Measurements from ENCODE around the gene MIF4GD. TPM values are rescaled to one million over a fixed set of nuclear protein-coding genes. Genes with fewer than 3 reads are reported as not detected.

MIF4GD gene
- total and polyA plus RNA-seq, 2 of the 4 experiments (the other 2 are of a cell fraction), result 4.1 to 6.9 TPM

DNA sequence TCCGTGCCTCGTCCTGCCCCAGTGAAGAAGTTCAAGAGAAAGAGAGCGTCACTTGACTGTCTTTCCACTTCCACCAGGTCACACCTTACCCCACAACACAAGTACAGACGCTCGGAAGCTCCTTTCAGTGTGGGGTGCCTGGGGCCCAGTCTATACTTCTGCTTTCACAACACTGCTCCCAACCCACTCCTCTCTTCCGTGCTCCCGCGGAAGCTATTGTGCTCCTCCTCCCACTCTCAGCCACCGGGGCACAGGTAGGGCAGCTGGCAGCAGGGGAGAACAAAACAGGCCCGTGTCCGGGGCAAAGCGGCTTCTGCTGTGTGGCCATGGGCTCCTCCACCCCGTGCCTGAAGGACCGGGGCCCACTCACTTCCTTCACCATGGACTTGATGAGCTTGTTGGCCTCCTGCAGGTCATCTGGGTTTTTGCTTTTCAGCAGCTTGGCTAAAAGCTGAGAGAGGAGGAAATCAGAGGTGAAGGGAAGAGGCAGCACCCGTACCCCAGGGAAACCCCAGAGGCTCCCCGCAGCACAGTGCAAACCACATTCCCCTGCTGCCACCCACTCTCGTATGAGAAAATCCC is 28.5 kb downstream of the MIF4GD start:
- no peak overlapping the region for H3K9ac ChIP-seq (ENCODE audit: low read depth, low read length)
- peaks cover 85% of the 10 kb centered on the region for H3K36me3 ChIP-seq (ENCODE audit: control insufficient read depth, insufficient read depth, low read length)
- H2AK9ac ChIP-seq (replicated peaks; ENCODE audit: low read depth, low read length, poor library complexity), result no peak overlapping the region
- H3K4ac ChIP-seq (ENCODE audit: low read depth, low read length), result no peak overlapping the region
- H4K8ac ChIP-seq (ENCODE audit: low read depth in 2 of 2, low read length in 2 of 2), result no peak overlapping the region
- H2BK120ac ChIP-seq (ENCODE audit: low read depth, low read length), result no peak overlapping the region
- no peak overlapping the region for H4K5ac ChIP-seq (ENCODE audit: low read depth, low read length)
- H3K27me3 ChIP-seq (ENCODE audit: control insufficient read depth, insufficient read depth, low read length), result no peaks in the 10 kb centered on the region
- in situ Hi-C loops (cut with MboI; ENCODE audit: low sequenced_read_pairs) (no loop called here), intact Hi-C loops (cut with micrococcal nuclease) (no loop called here), dilution Hi-C loops (cut with HindIII; ENCODE audit: low sequenced_read_pairs, unreplicated experiment) (no loop called here)
- no peak overlapping the region for H2AFZ ChIP-seq (replicated peaks; ENCODE audit: low read length, poor library complexity)
- TF ChIP-seq, protein P1, sequence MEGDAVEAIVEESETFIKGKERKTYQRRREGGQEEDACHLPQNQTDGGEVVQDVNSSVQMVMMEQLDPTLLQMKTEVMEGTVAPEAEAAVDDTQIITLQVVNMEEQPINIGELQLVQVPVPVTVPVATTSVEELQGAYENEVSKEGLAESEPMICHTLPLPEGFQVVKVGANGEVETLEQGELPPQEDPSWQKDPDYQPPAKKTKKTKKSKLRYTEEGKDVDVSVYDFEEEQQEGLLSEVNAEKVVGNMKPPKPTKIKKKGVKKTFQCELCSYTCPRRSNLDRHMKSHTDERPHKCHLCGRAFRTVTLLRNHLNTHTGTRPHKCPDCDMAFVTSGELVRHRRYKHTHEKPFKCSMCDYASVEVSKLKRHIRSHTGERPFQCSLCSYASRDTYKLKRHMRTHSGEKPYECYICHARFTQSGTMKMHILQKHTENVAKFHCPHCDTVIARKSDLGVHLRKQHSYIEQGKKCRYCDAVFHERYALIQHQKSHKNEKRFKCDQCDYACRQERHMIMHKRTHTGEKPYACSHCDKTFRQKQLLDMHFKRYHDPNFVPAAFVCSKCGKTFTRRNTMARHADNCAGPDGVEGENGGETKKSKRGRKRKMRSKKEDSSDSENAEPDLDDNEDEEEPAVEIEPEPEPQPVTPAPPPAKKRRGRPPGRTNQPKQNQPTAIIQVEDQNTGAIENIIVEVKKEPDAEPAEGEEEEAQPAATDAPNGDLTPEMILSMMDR (conservative IDR thresholded peaks at IDR 0.05; ENCODE audit: low read depth, low read length), result no peak
- TF ChIP-seq CEBPB (IDR thresholded peaks at IDR 0.05; ENCODE audit: low read depth, low read length), result no peak
- no peak for TF ChIP-seq FOS (IDR thresholded peaks at IDR 0.05; ENCODE audit: low read depth, low read length)
- no peak for TF ChIP-seq NFE2L2 (IDR thresholded peaks at IDR 0.05; ENCODE audit: low read depth, low read length)
- TF ChIP-seq, protein P2, sequence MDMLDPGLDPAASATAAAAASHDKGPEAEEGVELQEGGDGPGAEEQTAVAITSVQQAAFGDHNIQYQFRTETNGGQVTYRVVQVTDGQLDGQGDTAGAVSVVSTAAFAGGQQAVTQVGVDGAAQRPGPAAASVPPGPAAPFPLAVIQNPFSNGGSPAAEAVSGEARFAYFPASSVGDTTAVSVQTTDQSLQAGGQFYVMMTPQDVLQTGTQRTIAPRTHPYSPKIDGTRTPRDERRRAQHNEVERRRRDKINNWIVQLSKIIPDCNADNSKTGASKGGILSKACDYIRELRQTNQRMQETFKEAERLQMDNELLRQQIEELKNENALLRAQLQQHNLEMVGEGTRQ (IDR thresholded peaks at IDR 0.05; ENCODE audit: low read depth, low read length), result no peak
- no peak for TF ChIP-seq MAFK (IDR thresholded peaks at IDR 0.05; ENCODE audit: low read depth, low read length)
- no peak for TF ChIP-seq MAZ (IDR thresholded peaks at IDR 0.05; ENCODE audit: borderline replicate concordance, low read depth, low read length)
- TF ChIP-seq RAD21 (IDR thresholded peaks at IDR 0.05; ENCODE audit: low read length), result no peak
- no peak for TF ChIP-seq BHLHE40 (IDR thresholded peaks at IDR 0.05; ENCODE audit: low read depth, low read length)
- no peak for TF ChIP-seq POLR2A (IDR thresholded peaks at IDR 0.05; ENCODE audit: low read depth, low read length)
- TF ChIP-seq SMC3 (IDR thresholded peaks at IDR 0.05; ENCODE audit: low read depth, low read length), result no peak
- TF ChIP-seq CHD1 (IDR thresholded peaks at IDR 0.05; ENCODE audit: low read depth, low read length), result no peak
- TF ChIP-seq MXI1 (IDR thresholded peaks at IDR 0.05; ENCODE audit: borderline replicate concordance, low read depth, low read length), result no peak
- no peak for TF ChIP-seq RFX5 (IDR thresholded peaks at IDR 0.05; ENCODE audit: low read depth, low read length)
- TF ChIP-seq, protein P3, sequence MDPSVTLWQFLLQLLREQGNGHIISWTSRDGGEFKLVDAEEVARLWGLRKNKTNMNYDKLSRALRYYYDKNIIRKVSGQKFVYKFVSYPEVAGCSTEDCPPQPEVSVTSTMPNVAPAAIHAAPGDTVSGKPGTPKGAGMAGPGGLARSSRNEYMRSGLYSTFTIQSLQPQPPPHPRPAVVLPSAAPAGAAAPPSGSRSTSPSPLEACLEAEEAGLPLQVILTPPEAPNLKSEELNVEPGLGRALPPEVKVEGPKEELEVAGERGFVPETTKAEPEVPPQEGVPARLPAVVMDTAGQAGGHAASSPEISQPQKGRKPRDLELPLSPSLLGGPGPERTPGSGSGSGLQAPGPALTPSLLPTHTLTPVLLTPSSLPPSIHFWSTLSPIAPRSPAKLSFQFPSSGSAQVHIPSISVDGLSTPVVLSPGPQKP (IDR thresholded peaks at IDR 0.05; ENCODE audit: borderline replicate concordance, low read depth, low read length), result no peak
- TF ChIP-seq RCOR1 (IDR thresholded peaks at IDR 0.05; ENCODE audit: insufficient replicate concordance, low read length), result no peak
- H3K4me3 ChIP-seq (ENCODE audit: insufficient read depth, low read depth, low read length), result no peak overlapping the region
- H3K4me2 ChIP-seq (ENCODE audit: low read depth, low read length), result no peak overlapping the region
- 96% methylated on average over 7 of the region's 17 CpGs; no CpG with 5 or more reads in 1 of the 2 experiments for WGBS, 2 experiments (ENCODE audit: extremely low coverage in 2 of 2, insufficient read length in 1 of 2)
- H3K14ac ChIP-seq (replicated peaks; ENCODE audit: low read depth, low read length), result no peak overlapping the region
- ATAC-seq (ENCODE audit: low read depth), result no peak
- no peak overlapping the region for H3K23ac ChIP-seq (ENCODE audit: low read depth, low read length)
- H2BK5ac ChIP-seq (ENCODE audit: low read depth, low read length, poor library complexity, severe bottlenecking), result no peak overlapping the region
- no peaks in the 10 kb centered on the region for H3K9me1 ChIP-seq (ENCODE audit: insufficient read depth, low read length)
- no peaks in the 10 kb centered on the region for H3K9me3 ChIP-seq (ENCODE audit: control insufficient read depth, insufficient read depth, low read length)
- H3K79me1 ChIP-seq (ENCODE audit: low read depth in 1 of 2, low read length in 2 of 2), result peaks cover 2 to 14% of the 10 kb centered on the region in 2 experiments; a peak in 3 of 4 replicates
- H4K20me1 ChIP-seq (ENCODE audit: insufficient read depth, low read length), result peaks cover 17% of the 10 kb centered on the region
- no peak overlapping the region for H4K91ac ChIP-seq (ENCODE audit: insufficient read depth, low read depth, low read length)
- no peak overlapping the region for H3K18ac ChIP-seq (ENCODE audit: low read depth, low read length)
- POLR2A ChIA-PET (ENCODE audit: unreplicated experiment), result no interaction called here
- CTCF ChIA-PET, result no interaction called here
- H3K27ac ChIP-seq (ENCODE audit: insufficient read depth, low read length), result no peak overlapping the region
- no peak overlapping the region for H2BK20ac ChIP-seq (ENCODE audit: low read depth, low read length)
- no peak for DNase-seq
- H3K4me1 ChIP-seq (ENCODE audit: control insufficient read depth, insufficient read depth, low read length), result no peaks in the 10 kb centered on the region
- no peak overlapping the region for H3K56ac ChIP-seq (ENCODE audit: extremely low read depth, insufficient read depth, low read length)
- BruUV-seq (replicated peaks), result no TSS peak
- no peak overlapping the region for H2AK5ac ChIP-seq (ENCODE audit: low read depth, low read length)
- H2BK15ac ChIP-seq (ENCODE audit: low read depth, low read length), result no peak overlapping the region

Measured in IMR-90 (cell line).